Measurements from ENCODE around the gene QRICH1. TPM values are rescaled to one million over a fixed set of nuclear protein-coding genes. Genes with fewer than 3 reads are reported as not detected.

Gene QRICH1
- total RNA-seq, 4 donors from 2014 or later, result 66.2 to 171 (median 81.8) TPM

- no peak for TF ChIP-seq POLR2AphosphoS5 (IDR thresholded peaks at IDR 0.05)
- no peak for TF ChIP-seq POLR2A (IDR thresholded peaks at IDR 0.05)
- no peak for TF ChIP-seq EP300 (IDR thresholded peaks at IDR 0.05)
- TF ChIP-seq CTCF (IDR thresholded peaks at IDR 0.05), result no peak
- H3K27ac ChIP-seq, result peak overlapping the region in 3 of 4 donors; percentile 90 to 95 (median 91)
- no peaks in the 10 kb centered on the region for H3K27me3 ChIP-seq
- H3K4me3 ChIP-seq, result peak overlapping the region in 1 of 2 donors; percentile 78
- no peak for ATAC-seq
- peaks cover 0 to 55% of the 10 kb centered on the region in 2 donors for H3K36me3 ChIP-seq
- peaks cover 0 to 51% (median 27%) of the 10 kb centered on the region in 3 donors for H3K4me1 ChIP-seq
- no peaks in the 10 kb centered on the region for H3K9me3 ChIP-seq
- 73% methylated on average over 3 of the region's 12 CpGs; no CpG with 5 or more reads in 1 of the 2 donors for WGBS, 2 donors (ENCODE audit: low coverage in 1 of 2)
Observed at GRCh38 chr3:49131040-49131439, 37.2 kb upstream of the QRICH1 start.

GRCh38 chr3:49124991-49125670 is 31.3 kb upstream of the QRICH1 start:
- ATAC-seq, result no peak
- 100% methylated on average over 2 of the region's 14 CpGs; no CpG with 5 or more reads in 1 of the 2 donors for WGBS, 2 donors (ENCODE audit: low coverage in 1 of 2)
- H3K36me3 ChIP-seq, result peaks cover 0 to 92% of the 10 kb centered on the region in 2 donors

GRCh38 chr3:49124203-49124602 is 30.3 kb upstream of the QRICH1 start:
- Histone ChIP-seq H3K4me3 (no peak overlapping the region), H3K4me1 (peaks cover 0 to 25% (median 9%) of the 10 kb centered on the region in 3 donors), H3K27ac (no peak overlapping the region), H3K9me3 (no peaks in the 10 kb centered on the region), H3K27me3 (no peaks in the 10 kb centered on the region), H3K36me3 (peaks cover 0 to 83% of the 10 kb centered on the region in 2 donors)
- ATAC-seq, result no peak
- TF ChIP-seq POLR2AphosphoS5 (IDR thresholded peaks at IDR 0.05), result no peak
- no peak for TF ChIP-seq POLR2A (IDR thresholded peaks at IDR 0.05)
- no peak for TF ChIP-seq EP300 (IDR thresholded peaks at IDR 0.05)
- TF ChIP-seq CTCF (IDR thresholded peaks at IDR 0.05), result no peak
- 100% methylated on average over 2 of the region's 7 CpGs; no CpG with 5 or more reads in 1 of the 2 donors for WGBS, 2 donors (ENCODE audit: low coverage in 1 of 2)

More at GRCh38 chr3:49124991-49125670, 31.3 kb upstream of the QRICH1 start:
- Histone ChIP-seq H3K4me1 (peaks cover 0 to 25% (median 5%) of the 10 kb centered on the region in 3 donors), H3K9me3 (no peaks in the 10 kb centered on the region), H3K27ac (peak overlapping the region in 1 of 4 donors; percentile 5), H3K27me3 (no peaks in the 10 kb centered on the region), H3K4me3 (no peak overlapping the region)
- TF ChIP-seq POLR2AphosphoS5 (IDR thresholded peaks at IDR 0.05), result no peak
- TF ChIP-seq CTCF (IDR thresholded peaks at IDR 0.05), result no peak
- no peak for TF ChIP-seq EP300 (IDR thresholded peaks at IDR 0.05)
- TF ChIP-seq POLR2A (IDR thresholded peaks at IDR 0.05), result no peak

GRCh38 chr3:49123687-49124086 is 29.8 kb upstream of the QRICH1 start:
- Histone ChIP-seq H3K9me3 (no peaks in the 10 kb centered on the region), H3K27ac (no peak overlapping the region), H3K4me3 (no peak overlapping the region), H3K36me3 (peaks cover 0 to 83% of the 10 kb centered on the region in 2 donors), H3K27me3 (no peaks in the 10 kb centered on the region), H3K4me1 (peaks cover 0 to 25% (median 13%) of the 10 kb centered on the region in 3 donors)
- no peak for TF ChIP-seq CTCF (IDR thresholded peaks at IDR 0.05)
- TF ChIP-seq EP300 (IDR thresholded peaks at IDR 0.05), result no peak
- TF ChIP-seq POLR2AphosphoS5 (IDR thresholded peaks at IDR 0.05), result no peak
- TF ChIP-seq POLR2A (IDR thresholded peaks at IDR 0.05), result no peak
- ATAC-seq, result no peak
- whole genome bisulfite sequencing, 2 donors (ENCODE audit: low coverage in 1 of 2), result 80% methylated on average over 1 of the region's 17 CpGs; no CpG with 5 or more reads in 1 of the 2 donors

All from gastroesophageal sphincter (tissue), 4 donors.